ENCODE results near the gene ZNF407.
"Not testable (repeated sequence)": the region's sequence is repeated elsewhere in the genome, so short reads cannot be mapped to it uniquely, and the experiment has no call there.

Gene ZNF407

GRCh38 chr18:75075429-75075841 lies 477.8 kb downstream of the ZNF407 start:
- no peak for DNase-seq

- DNase-seq = no peak
Measured at GRCh38 chr18:75076286-75076685, 478.6 kb downstream of the ZNF407 start.

- no peak for DNase-seq
Measured at GRCh38 chr18:75081486-75081885, 483.8 kb downstream of the ZNF407 start.

GRCh38 chr18:75083131-75083530 lies 485.5 kb downstream of the ZNF407 start:
- no peak for DNase-seq

- no peak for DNase-seq
Measured at GRCh38 chr18:75083761-75084160, 486.1 kb downstream of the ZNF407 start.

- DNase-seq = not testable (repeated sequence)
Measured at GRCh38 chr18:75085676-75086075, 488.0 kb downstream of the ZNF407 start.

- no peak for DNase-seq
Measured at GRCh38 chr18:75086494-75087034, 488.9 kb downstream of the ZNF407 start.

- DNase-seq = no peak
Measured at GRCh38 chr18:75087119-75088020, 489.7 kb downstream of the ZNF407 start.

- no peak for DNase-seq
Measured at GRCh38 chr18:75088021-75088506, 490.4 kb downstream of the ZNF407 start.

GRCh38 chr18:75088622-75089211 lies 491.0 kb downstream of the ZNF407 start:
- DNase-seq = no peak

- DNase-seq = no peak
Measured at GRCh38 chr18:75089748-75090327, 492.2 kb downstream of the ZNF407 start.

GRCh38 chr18:75090336-75090735 lies 492.7 kb downstream of the ZNF407 start:
- no peak for DNase-seq

- DNase-seq = no peak
Measured at GRCh38 chr18:75097491-75098225, 500.0 kb downstream of the ZNF407 start.

- no peak for DNase-seq
Measured at GRCh38 chr18:75100832-75101630, 503.4 kb downstream of the ZNF407 start.

GRCh38 chr18:75101916-75102315 lies 504.2 kb downstream of the ZNF407 start:
- no peak for DNase-seq

GRCh38 chr18:75104029-75104428 lies 506.4 kb downstream of the ZNF407 start:
- not testable (repeated sequence) for DNase-seq

GRCh38 chr18:75104483-75104882 lies 506.8 kb downstream of the ZNF407 start:
- no peak for DNase-seq

- DNase-seq = no peak
Measured at GRCh38 chr18:75105551-75106254, 508.0 kb downstream of the ZNF407 start.

GRCh38 chr18:75106746-75107145 lies 509.1 kb downstream of the ZNF407 start:
- no peak for DNase-seq

GRCh38 chr18:75107196-75107930 lies 509.7 kb downstream of the ZNF407 start:
- DNase-seq = no peak
